HG03469 (cell line): Measurements from ENCODE around the gene DDX20.

Experiments used
- ATAC-seq: cut with Tn5 transposase; IDR thresholded peaks from one replicate; pipeline ENCODE4 v1.9.1; 2021; ENCODE audit warnings: mild to moderate bottlenecking, moderate library complexity, moderate number of reproducible peaks; ENCODE audit not compliant: unreplicated experiment

The DDX20 gene

GRCh38 chr1:111746614-111746999 lies 9.1 kb upstream of the DDX20 start:
- ATAC-seq = no peak

- no peak for ATAC-seq
Measured at GRCh38 chr1:111747282-111747734, 8.4 kb upstream of the DDX20 start.

GRCh38 chr1:111747947-111748346 lies 7.8 kb upstream of the DDX20 start:
- ATAC-seq = no peak

GRCh38 chr1:111749628-111750027 lies 6.1 kb upstream of the DDX20 start:
- no peak for ATAC-seq

GRCh38 chr1:111750856-111751255 lies 4.8 kb upstream of the DDX20 start:
- no peak for ATAC-seq

GRCh38 chr1:111751906-111752575 lies 3.7 kb upstream of the DDX20 start:
- ATAC-seq = no peak

GRCh38 chr1:111754984-111755330 lies 744 bp upstream of the DDX20 start:
- no peak for ATAC-seq

GRCh38 chr1:111756124-111756513 lies 418 bp downstream of the DDX20 start:
- ATAC-seq = no peak

- no peak for ATAC-seq
Measured at GRCh38 chr1:111758373-111758772, 2.7 kb downstream of the DDX20 start.

- ATAC-seq = no peak
Measured at GRCh38 chr1:111761717-111762116, 6.0 kb downstream of the DDX20 start.

GRCh38 chr1:111762332-111762731 lies 6.6 kb downstream of the DDX20 start:
- no peak for ATAC-seq

- ATAC-seq = no peak
Measured at GRCh38 chr1:111768023-111768422, 12.3 kb downstream of the DDX20 start.

GRCh38 chr1:111768625-111769024 lies 12.9 kb downstream of the DDX20 start:
- ATAC-seq = no peak

- no peak for ATAC-seq
Measured at GRCh38 chr1:111769517-111770146, 13.9 kb downstream of the DDX20 start.

- no peak for ATAC-seq
Measured at GRCh38 chr1:111770916-111771315, 15.2 kb downstream of the DDX20 start.

GRCh38 chr1:111775966-111776365 lies 20.3 kb downstream of the DDX20 start:
- ATAC-seq = no peak

- ATAC-seq = no peak
Measured at GRCh38 chr1:111776391-111776790, 20.7 kb downstream of the DDX20 start.

- ATAC-seq = no peak
Measured at GRCh38 chr1:111776861-111777260, 21.2 kb downstream of the DDX20 start.

- no peak for ATAC-seq
Measured at GRCh38 chr1:111777301-111777700, 21.6 kb downstream of the DDX20 start.

- ATAC-seq = no peak
Measured at GRCh38 chr1:111778066-111778465, 22.4 kb downstream of the DDX20 start.

GRCh38 chr1:111778541-111779051 lies 22.9 kb downstream of the DDX20 start:
- no peak for ATAC-seq

- no peak for ATAC-seq
Measured at GRCh38 chr1:111779546-111779945, 23.8 kb downstream of the DDX20 start.
